ENCODE results near the gene SLC37A1.

SLC37A1 gene

GRCh38 chr21:42581993-42582786, 68.5 kb downstream of the SLC37A1 start:
- DNase-seq (ENCODE audit: extremely low spot score, insufficient read length, low read depth) (no peak), FAIRE-seq (no peak)

GRCh38 chr21:42582787-42583476, 69.3 kb downstream of the SLC37A1 start:
- FAIRE-seq, result no peak
- DNase-seq (ENCODE audit: extremely low spot score, insufficient read length, low read depth), result no peak

- FAIRE-seq, result no peak
- DNase-seq (ENCODE audit: extremely low spot score, insufficient read length, low read depth), result no peak
Observed at GRCh38 chr21:42583477-42584295, 70.0 kb downstream of the SLC37A1 start.

GRCh38 chr21:42584296-42584641, 70.6 kb downstream of the SLC37A1 start:
- FAIRE-seq (no peak), DNase-seq (ENCODE audit: extremely low spot score, insufficient read length, low read depth) (no peak)

GRCh38 chr21:42585881-42586280, 72.2 kb downstream of the SLC37A1 start:
- FAIRE-seq (no peak), DNase-seq (ENCODE audit: extremely low spot score, insufficient read length, low read depth) (no peak)

- no peak for DNase-seq (ENCODE audit: extremely low spot score, insufficient read length, low read depth)
- no peak for FAIRE-seq
Observed at GRCh38 chr21:42586406-42586805, 72.8 kb downstream of the SLC37A1 start.

- no peak for FAIRE-seq
Observed at GRCh38 chr21:42587036-42587435, 73.4 kb downstream of the SLC37A1 start.

GRCh38 chr21:42590431-42591131, 76.9 kb downstream of the SLC37A1 start:
- no peak for FAIRE-seq

More at GRCh38 chr21:42587036-42587435, 73.4 kb downstream of the SLC37A1 start:
- no peak for DNase-seq (ENCODE audit: extremely low spot score, insufficient read length, low read depth)

GRCh38 chr21:42591170-42591869, 77.7 kb downstream of the SLC37A1 start:
- no peak for FAIRE-seq
- no peak for DNase-seq (ENCODE audit: extremely low spot score, insufficient read length, low read depth)

More at GRCh38 chr21:42590431-42591131, 76.9 kb downstream of the SLC37A1 start:
- no peak for DNase-seq (ENCODE audit: extremely low spot score, insufficient read length, low read depth)

GRCh38 chr21:42592156-42592820, 78.6 kb downstream of the SLC37A1 start:
- DNase-seq (ENCODE audit: extremely low spot score, insufficient read length, low read depth) (no peak), FAIRE-seq (no peak)

GRCh38 chr21:42593007-42593814, 79.6 kb downstream of the SLC37A1 start:
- DNase-seq (ENCODE audit: extremely low spot score, insufficient read length, low read depth) (peak; percentile 79), FAIRE-seq (peak; percentile 84)

- DNase-seq (ENCODE audit: extremely low spot score, insufficient read length, low read depth) (no peak), FAIRE-seq (no peak)
Observed at GRCh38 chr21:42594616-42595282, 81.1 kb downstream of the SLC37A1 start.

GRCh38 chr21:42595283-42596187, 81.9 kb downstream of the SLC37A1 start:
- FAIRE-seq (no peak), DNase-seq (ENCODE audit: extremely low spot score, insufficient read length, low read depth) (no peak)

GRCh38 chr21:42596657-42597056, 83.0 kb downstream of the SLC37A1 start:
- DNase-seq (ENCODE audit: extremely low spot score, insufficient read length, low read depth) (no peak), FAIRE-seq (no peak)

- FAIRE-seq (no peak), DNase-seq (ENCODE audit: extremely low spot score, insufficient read length, low read depth) (no peak)
Observed at GRCh38 chr21:42597487-42598158, 84.0 kb downstream of the SLC37A1 start.

- DNase-seq (ENCODE audit: extremely low spot score, insufficient read length, low read depth), result no peak
- FAIRE-seq, result no peak
Observed at GRCh38 chr21:42598159-42598735, 84.6 kb downstream of the SLC37A1 start.

Data from GM18507 (cell line).